K562 (cell line): Measurements from ENCODE around the gene NRARP. TPM values are rescaled to one million over a fixed set of nuclear protein-coding genes. Genes with fewer than 3 reads are reported as not detected.

Experiments
- CCNT2 ChIP-seq: IDR thresholded peaks from 2 replicates; pipeline ENCODE4 v1.6.1; 2011; ENCODE audit warnings: borderline replicate concordance, low read depth, mild to moderate bottlenecking, moderate library complexity, mixed read lengths, low read length; ENCODE audit not compliant: insufficient read length; ENCODE audit errors: extremely low read depth
- CHD4 ChIP-seq: fragments of 200-600 bp; sonication (generic); IDR thresholded peaks from 3 replicates; pipeline ENCODE4 v1.6.1; 2012; ENCODE audit warnings: low read depth, mild to moderate bottlenecking, mixed read lengths, low read length, inconsistent platforms; ENCODE audit not compliant: insufficient read depth, insufficient replicate concordance, poor library complexity, severe bottlenecking
- HDAC3 ChIP-seq: fragments of 450-650 bp; IDR thresholded peaks from 2 replicates; pipeline ENCODE4 v1.6.1; 2018; ENCODE audit warnings: borderline replicate concordance, mild to moderate bottlenecking, moderate library complexity; ENCODE audit not compliant: partially characterized antibody
- NFYB ChIP-seq: IDR thresholded peaks from 2 replicates; pipeline ENCODE4 v1.6.1; 2011; ENCODE audit warnings: mild to moderate bottlenecking, moderate library complexity; ENCODE audit not compliant: insufficient read length; ENCODE audit errors: extremely low read depth
- POLR2AphosphoS5 ChIP-seq: IDR thresholded peaks from 2 replicates; pipeline ENCODE4 v1.6.1; 2011; ENCODE audit warnings: mild to moderate bottlenecking, low read depth, low read length, moderate library complexity; ENCODE audit not compliant: control insufficient read depth, insufficient read depth
- SNIP1 ChIP-seq: fragments of 450-650 bp; IDR thresholded peaks from 2 replicates; pipeline ENCODE4 v1.7.1; 2017; ENCODE audit warnings: low read depth, mild to moderate bottlenecking
- TFAM ChIP-seq: fragments of 250-450 bp; sonication (Bioruptor Pico); conservative IDR thresholded peaks from 2 replicates; pipeline ENCODE4 v1.5.0; 2021; ENCODE audit warnings: mild to moderate bottlenecking, moderate library complexity
- ZBTB8A ChIP-seq: fragments of 450-650 bp; IDR thresholded peaks from 2 replicates; pipeline ENCODE4 v1.6.1; 2018; ENCODE audit warnings: mild to moderate bottlenecking, moderate library complexity; ENCODE audit not compliant: partially characterized antibody
- polyA plus RNA-seq, 8 experiments: library from polyadenylated mRNA; depleted of rRNA in 4 of 8; stranded (reverse) in 5 of 8; unstranded in 3 of 8; fragments of >200 nt; fragmentation: Nextera tagmentation in 2 of 8; fragmentation: Illumina TruSeq in 1 of 8; extraction: Ambion mirVana in 2 of 8; extraction: Trizol in 1 of 8; gene quantifications; 2 replicates each; pipeline versions ENCODE4 v1.2.1 to v1.2.3, GENCODE V29; 2011 to 2014; ENCODE audit warnings: inconsistent platforms in 1 of 8, missing spikeins in 1 of 8
- total RNA-seq, 7 experiments: library from RNA; depleted of rRNA in 6 of 7; stranded (reverse); fragments of >200 nt in 6 of 7; fragmentation: Illumina TruSeq in 2 of 7; extraction: Trizol in 2 of 7; gene quantifications; 2 replicates each; pipeline versions ENCODE4 v1.2.1 to v1.2.3, GENCODE V29; 2011 to 2021; ENCODE audit warnings: low replicate concordance in 1 of 7
- TF ChIP-seq, protein P1 (sequence below): sonication (generic); formaldehyde crosslinking; IDR thresholded peaks from 2 replicates; pipeline ENCODE4 v1.8.1; 2022; ENCODE audit warnings: missing genetic modification reagents
- TF ChIP-seq, protein P2 (sequence below): fragments of 250-450 bp; sonication (Bioruptor Pico); IDR thresholded peaks from 2 replicates; pipeline ENCODE4 v1.6.1; 2021; ENCODE audit warnings: mild to moderate bottlenecking
- TF ChIP-seq, protein P3 (sequence below): fragments of 450-650 bp; formaldehyde crosslinking; IDR thresholded peaks from 2 replicates; pipeline ENCODE4 v1.4.0; 2020; ENCODE audit warnings: mild to moderate bottlenecking, moderate library complexity
- TF ChIP-seq, protein P4 (sequence below), 2 experiments: fragments of 450-650 bp; conservative IDR thresholded peaks; 2 replicates each; pipeline ENCODE4 v1.6.1; 2017; ENCODE audit warnings: mild to moderate bottlenecking in 2 of 2, moderate library complexity in 2 of 2
- TF ChIP-seq, protein P5 (sequence below): conservative IDR thresholded peaks from 2 replicates; pipeline ENCODE4 v1.6.1; 2011; ENCODE audit warnings: low read depth, mild to moderate bottlenecking, low read length; ENCODE audit not compliant: control insufficient read depth
- TF ChIP-seq, protein P6 (sequence below): fragments of 250-450 bp; sonication (Bioruptor Pico); IDR thresholded peaks from 2 replicates; pipeline ENCODE4 v1.9.0; 2021; ENCODE audit warnings: mild to moderate bottlenecking, inconsistent platforms

NRARP gene
- total and polyA plus RNA-seq, 9 of the 15 experiments (the other 6 are each of a cell fraction or from before 2014, with no cell fraction given): 2.0 to 24.5 (median 7.2) TPM; not detected in 2

DNA sequence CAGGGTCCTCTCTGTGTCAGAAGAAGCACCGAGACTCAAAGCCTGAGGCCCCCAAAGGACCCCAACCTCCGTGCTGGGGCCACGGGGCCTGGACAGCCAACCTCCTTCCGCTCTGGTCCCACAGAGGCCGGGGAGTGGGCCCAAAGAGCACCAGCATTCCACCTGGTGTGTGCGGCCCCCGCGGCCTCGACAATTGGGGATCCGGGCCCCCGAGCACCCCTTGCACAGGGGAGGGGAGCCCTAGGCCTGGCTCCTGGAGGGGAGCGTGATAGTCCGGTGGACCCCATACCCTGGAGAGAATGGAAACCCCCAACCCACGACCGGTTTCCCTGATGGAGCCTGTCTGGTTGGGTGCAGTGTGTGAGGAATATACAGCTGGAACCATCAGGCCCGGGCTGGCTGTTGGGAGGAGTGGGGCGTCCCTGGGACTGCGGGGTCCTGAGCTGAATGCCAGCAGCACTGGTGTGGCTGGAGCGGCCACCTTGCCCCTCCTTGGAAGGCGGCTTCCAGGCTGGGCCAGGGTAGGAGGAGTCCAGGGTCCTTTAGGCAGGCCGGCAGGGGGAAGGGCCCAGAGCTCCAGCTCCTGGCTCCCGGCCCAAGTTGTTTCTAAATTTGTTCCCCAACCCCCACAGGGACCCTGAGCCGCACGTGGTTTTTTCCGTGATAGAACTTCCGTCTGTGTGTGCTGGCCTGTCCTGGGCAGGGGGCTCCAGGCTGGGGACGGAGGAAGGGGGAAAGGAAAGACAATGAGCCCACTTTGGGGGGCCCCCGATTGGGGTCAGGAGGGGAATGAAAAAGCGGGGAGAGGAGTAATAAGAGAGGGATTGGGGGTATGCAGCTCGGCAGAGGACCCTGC, 25.4 kb downstream of the NRARP start (continued):
- TF ChIP-seq, protein P1, sequence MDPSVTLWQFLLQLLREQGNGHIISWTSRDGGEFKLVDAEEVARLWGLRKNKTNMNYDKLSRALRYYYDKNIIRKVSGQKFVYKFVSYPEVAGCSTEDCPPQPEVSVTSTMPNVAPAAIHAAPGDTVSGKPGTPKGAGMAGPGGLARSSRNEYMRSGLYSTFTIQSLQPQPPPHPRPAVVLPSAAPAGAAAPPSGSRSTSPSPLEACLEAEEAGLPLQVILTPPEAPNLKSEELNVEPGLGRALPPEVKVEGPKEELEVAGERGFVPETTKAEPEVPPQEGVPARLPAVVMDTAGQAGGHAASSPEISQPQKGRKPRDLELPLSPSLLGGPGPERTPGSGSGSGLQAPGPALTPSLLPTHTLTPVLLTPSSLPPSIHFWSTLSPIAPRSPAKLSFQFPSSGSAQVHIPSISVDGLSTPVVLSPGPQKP (CRISPR knock-in tag): no peak
- no peak for TF ChIP-seq SNIP1
- TF ChIP-seq, protein P2, sequence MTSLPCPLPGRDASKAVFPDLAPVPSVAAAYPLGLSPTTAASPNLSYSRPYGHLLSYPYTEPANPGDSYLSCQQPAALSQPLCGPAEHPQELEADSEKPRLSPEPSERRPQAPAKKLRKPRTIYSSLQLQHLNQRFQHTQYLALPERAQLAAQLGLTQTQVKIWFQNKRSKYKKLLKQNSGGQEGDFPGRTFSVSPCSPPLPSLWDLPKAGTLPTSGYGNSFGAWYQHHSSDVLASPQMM (CRISPR knock-in tag): no peak
- TF ChIP-seq, protein P3, sequence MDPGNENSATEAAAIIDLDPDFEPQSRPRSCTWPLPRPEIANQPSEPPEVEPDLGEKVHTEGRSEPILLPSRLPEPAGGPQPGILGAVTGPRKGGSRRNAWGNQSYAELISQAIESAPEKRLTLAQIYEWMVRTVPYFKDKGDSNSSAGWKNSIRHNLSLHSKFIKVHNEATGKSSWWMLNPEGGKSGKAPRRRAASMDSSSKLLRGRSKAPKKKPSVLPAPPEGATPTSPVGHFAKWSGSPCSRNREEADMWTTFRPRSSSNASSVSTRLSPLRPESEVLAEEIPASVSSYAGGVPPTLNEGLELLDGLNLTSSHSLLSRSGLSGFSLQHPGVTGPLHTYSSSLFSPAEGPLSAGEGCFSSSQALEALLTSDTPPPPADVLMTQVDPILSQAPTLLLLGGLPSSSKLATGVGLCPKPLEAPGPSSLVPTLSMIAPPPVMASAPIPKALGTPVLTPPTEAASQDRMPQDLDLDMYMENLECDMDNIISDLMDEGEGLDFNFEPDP (CRISPR knock-in tag): no peak
- no peak for TF ChIP-seq NFYB
- TF ChIP-seq HDAC3: no peak
- TF ChIP-seq POLR2AphosphoS5: peak; percentile 61; the same call in 1 of the 2 replicates
- no peak for TF ChIP-seq CHD4
- no peak for TF ChIP-seq CCNT2
- no peak for TF ChIP-seq TFAM
- TF ChIP-seq, protein P4, sequence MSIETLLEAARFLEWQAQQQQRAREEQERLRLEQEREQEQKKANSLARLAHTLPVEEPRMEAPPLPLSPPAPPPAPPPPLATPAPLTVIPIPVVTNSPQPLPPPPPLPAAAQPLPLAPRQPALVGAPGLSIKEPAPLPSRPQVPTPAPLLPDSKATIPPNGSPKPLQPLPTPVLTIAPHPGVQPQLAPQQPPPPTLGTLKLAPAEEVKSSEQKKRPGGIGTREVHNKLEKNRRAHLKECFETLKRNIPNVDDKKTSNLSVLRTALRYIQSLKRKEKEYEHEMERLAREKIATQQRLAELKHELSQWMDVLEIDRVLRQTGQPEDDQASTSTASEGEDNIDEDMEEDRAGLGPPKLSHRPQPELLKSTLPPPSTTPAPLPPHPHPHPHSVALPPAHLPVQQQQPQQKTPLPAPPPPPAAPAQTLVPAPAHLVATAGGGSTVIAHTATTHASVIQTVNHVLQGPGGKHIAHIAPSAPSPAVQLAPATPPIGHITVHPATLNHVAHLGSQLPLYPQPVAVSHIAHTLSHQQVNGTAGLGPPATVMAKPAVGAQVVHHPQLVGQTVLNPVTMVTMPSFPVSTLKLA (conservative IDR thresholded peaks at IDR 0.05): peak; percentile 96 to 97
- no peak for TF ChIP-seq ZBTB8A
- TF ChIP-seq, protein P5, sequence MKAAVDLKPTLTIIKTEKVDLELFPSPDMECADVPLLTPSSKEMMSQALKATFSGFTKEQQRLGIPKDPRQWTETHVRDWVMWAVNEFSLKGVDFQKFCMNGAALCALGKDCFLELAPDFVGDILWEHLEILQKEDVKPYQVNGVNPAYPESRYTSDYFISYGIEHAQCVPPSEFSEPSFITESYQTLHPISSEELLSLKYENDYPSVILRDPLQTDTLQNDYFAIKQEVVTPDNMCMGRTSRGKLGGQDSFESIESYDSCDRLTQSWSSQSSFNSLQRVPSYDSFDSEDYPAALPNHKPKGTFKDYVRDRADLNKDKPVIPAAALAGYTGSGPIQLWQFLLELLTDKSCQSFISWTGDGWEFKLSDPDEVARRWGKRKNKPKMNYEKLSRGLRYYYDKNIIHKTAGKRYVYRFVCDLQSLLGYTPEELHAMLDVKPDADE: 0 out of 2 replicates have a peak, but pooled peaks have one; percentile 49
- TF ChIP-seq, protein P6, sequence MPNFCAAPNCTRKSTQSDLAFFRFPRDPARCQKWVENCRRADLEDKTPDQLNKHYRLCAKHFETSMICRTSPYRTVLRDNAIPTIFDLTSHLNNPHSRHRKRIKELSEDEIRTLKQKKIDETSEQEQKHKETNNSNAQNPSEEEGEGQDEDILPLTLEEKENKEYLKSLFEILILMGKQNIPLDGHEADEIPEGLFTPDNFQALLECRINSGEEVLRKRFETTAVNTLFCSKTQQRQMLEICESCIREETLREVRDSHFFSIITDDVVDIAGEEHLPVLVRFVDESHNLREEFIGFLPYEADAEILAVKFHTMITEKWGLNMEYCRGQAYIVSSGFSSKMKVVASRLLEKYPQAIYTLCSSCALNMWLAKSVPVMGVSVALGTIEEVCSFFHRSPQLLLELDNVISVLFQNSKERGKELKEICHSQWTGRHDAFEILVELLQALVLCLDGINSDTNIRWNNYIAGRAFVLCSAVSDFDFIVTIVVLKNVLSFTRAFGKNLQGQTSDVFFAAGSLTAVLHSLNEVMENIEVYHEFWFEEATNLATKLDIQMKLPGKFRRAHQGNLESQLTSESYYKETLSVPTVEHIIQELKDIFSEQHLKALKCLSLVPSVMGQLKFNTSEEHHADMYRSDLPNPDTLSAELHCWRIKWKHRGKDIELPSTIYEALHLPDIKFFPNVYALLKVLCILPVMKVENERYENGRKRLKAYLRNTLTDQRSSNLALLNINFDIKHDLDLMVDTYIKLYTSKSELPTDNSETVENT (CRISPR knock-in tag): no peak
